HepG2 (cell line): Measurements from ENCODE around the gene NHP2. TPM values are rescaled to one million over a fixed set of nuclear protein-coding genes. Genes with fewer than 3 reads are reported as not detected.

Source experiments
- AGO1 ChIP-seq: fragments of 200-400 bp; formaldehyde crosslinking; IDR thresholded peaks from 2 replicates; pipeline ENCODE4 v1.6.1; 2017; ENCODE audit warnings: mild to moderate bottlenecking, low read depth, low read length, moderate library complexity; ENCODE audit not compliant: poor library complexity, severe bottlenecking
- ARHGAP35 ChIP-seq: sonication (generic); formaldehyde crosslinking; IDR thresholded peaks from 2 replicates; pipeline ENCODE4 v1.9.0; 2022; ENCODE audit warnings: mild to moderate bottlenecking, inconsistent platforms, moderate library complexity, missing genetic modification reagents, borderline replicate concordance
- CEBPG ChIP-seq: IDR thresholded peaks from 2 replicates; pipeline ENCODE4 v1.6.1; 2016
- EHMT2 ChIP-seq: fragments of 200-600 bp; sonication (generic); IDR thresholded peaks from 2 replicates; pipeline ENCODE4 v1.7.0; 2017; ENCODE audit warnings: antibody characterized with exemption, low read depth, low read length, borderline replicate concordance
- HES4 ChIP-seq: sonication (generic); formaldehyde crosslinking; IDR thresholded peaks from 2 replicates; pipeline ENCODE4 v1.9.0; 2021; ENCODE audit warnings: mild to moderate bottlenecking, missing genetic modification reagents, borderline replicate concordance
- HMGA1 ChIP-seq: sonication (generic); formaldehyde crosslinking; conservative IDR thresholded peaks from 2 replicates; pipeline ENCODE4 v1.4.0; 2020; ENCODE audit warnings: missing genetic modification reagents
- MAFF ChIP-seq: IDR thresholded peaks from 2 replicates; pipeline ENCODE4 v1.6.1; 2011; ENCODE audit warnings: low read depth, low read length, improper control_type of control experiment
- MIER3 ChIP-seq: IDR thresholded peaks from 2 replicates; pipeline ENCODE4 v1.6.1; 2016; ENCODE audit warnings: missing compliant biosample characterization, borderline replicate concordance
- POLR2A ChIP-seq, 2 experiments: IDR thresholded peaks; 2 replicates each; pipeline ENCODE4 v1.6.1; 2011; ENCODE audit warnings: low read depth in 2 of 2, low read length in 2 of 2, mild to moderate bottlenecking in 1 of 2, moderate library complexity in 1 of 2; ENCODE audit not compliant: insufficient read depth in 1 of 2
- SNAPC2 ChIP-seq: sonication (generic); formaldehyde crosslinking; IDR thresholded peaks from 2 replicates; pipeline ENCODE4 v1.8.1; 2022; ENCODE audit warnings: mild to moderate bottlenecking, missing genetic modification reagents
- WIZ ChIP-seq: sonication (generic); formaldehyde crosslinking; IDR thresholded peaks from 2 replicates; pipeline ENCODE4 v1.5.1; 2020; ENCODE audit warnings: mild to moderate bottlenecking, missing genetic modification reagents
- ZFY ChIP-seq: sonication (generic); formaldehyde crosslinking; IDR thresholded peaks from 2 replicates; pipeline ENCODE4 v1.4.0; 2020; ENCODE audit warnings: missing genetic modification reagents
- ZNF263 ChIP-seq: sonication (generic); formaldehyde crosslinking; IDR thresholded peaks from 2 replicates; pipeline ENCODE4 v1.4.0; 2020; ENCODE audit warnings: missing genetic modification reagents
- ZNF282 ChIP-seq: fragments of 450-650 bp; IDR thresholded peaks from 2 replicates; pipeline ENCODE4 v1.6.1; 2018; ENCODE audit not compliant: partially characterized antibody
- ZNF326 ChIP-seq: sonication (generic); formaldehyde crosslinking; IDR thresholded peaks from 2 replicates; pipeline ENCODE4 v1.4.0; 2020; ENCODE audit warnings: missing genetic modification reagents, borderline replicate concordance
- ZNF367 ChIP-seq: sonication (generic); formaldehyde crosslinking; IDR thresholded peaks from 2 replicates; pipeline ENCODE4 v1.4.0; 2020; ENCODE audit warnings: missing genetic modification reagents, borderline replicate concordance
- ZNF564 ChIP-seq: sonication (generic); formaldehyde crosslinking; IDR thresholded peaks from 2 replicates; pipeline ENCODE4 v1.8.1; 2023; ENCODE audit warnings: mild to moderate bottlenecking, missing genetic modification reagents
- ZNF607 ChIP-seq: sonication (generic); formaldehyde crosslinking; IDR thresholded peaks from 2 replicates; pipeline ENCODE4 v1.5.1; 2020; ENCODE audit warnings: missing genetic modification reagents, mild to moderate bottlenecking, borderline replicate concordance
- ZNF766 ChIP-seq: sonication (generic); formaldehyde crosslinking; IDR thresholded peaks from 2 replicates; pipeline ENCODE4 v1.5.0; 2020; ENCODE audit warnings: missing genetic modification reagents, borderline replicate concordance
- ZNF772 ChIP-seq: sonication (generic); formaldehyde crosslinking; IDR thresholded peaks from 2 replicates; pipeline ENCODE4 v1.5.0; 2020; ENCODE audit warnings: mild to moderate bottlenecking, missing genetic modification reagents
- polyA plus RNA-seq, 8 experiments: library from polyadenylated mRNA; depleted of rRNA in 3 of 8; stranded (reverse) in 7 of 8; unstranded in 1 of 8; fragments of >200 nt; fragmentation: Illumina TruSeq in 4 of 8; extraction: Trizol in 4 of 8; gene quantifications; 2 replicates each; pipeline versions ENCODE4 v1.2.1 to v1.2.3, GENCODE V29; 2011 to 2016; ENCODE audit warnings: low read depth in 4 of 8, missing spikeins in 1 of 8, mixed read lengths in 1 of 8; ENCODE audit not compliant: insufficient read depth in 1 of 8
- total RNA-seq, 5 experiments: library from RNA; depleted of rRNA; stranded (reverse); fragments of >200 nt; fragmentation: Illumina TruSeq; extraction: Trizol; gene quantifications; 2 replicates each; pipeline ENCODE4 v1.2.3, GENCODE V29; 2016; ENCODE audit warnings: low read depth in 1 of 5
- TF ChIP-seq, protein P1 (sequence below): sonication (generic); formaldehyde crosslinking; IDR thresholded peaks from 2 replicates; pipeline ENCODE4 v1.4.0; 2020; ENCODE audit warnings: mild to moderate bottlenecking, missing genetic modification reagents
- TF ChIP-seq, protein P2 (sequence below): sonication (generic); formaldehyde crosslinking; IDR thresholded peaks from 2 replicates; pipeline ENCODE4 v1.8.1; 2022; ENCODE audit warnings: low read depth, mild to moderate bottlenecking, missing genetic modification reagents
- TF ChIP-seq, protein P3 (sequence below): sonication (generic); formaldehyde crosslinking; IDR thresholded peaks from 2 replicates; pipeline ENCODE4 v1.8.0; 2022; ENCODE audit warnings: missing genetic modification reagents, mild to moderate bottlenecking, borderline replicate concordance
- TF ChIP-seq, protein P4 (sequence below): sonication (generic); formaldehyde crosslinking; IDR thresholded peaks from 2 replicates; pipeline ENCODE4 v1.8.0; 2022; ENCODE audit warnings: missing genetic modification reagents, low read depth, mild to moderate bottlenecking, borderline replicate concordance

Gene NHP2
- total and polyA plus RNA-seq, 2 of the 13 experiments (the other 11 are each of a cell fraction or from before 2014, with no cell fraction given): 56.2 to 96.1 TPM

DNA sequence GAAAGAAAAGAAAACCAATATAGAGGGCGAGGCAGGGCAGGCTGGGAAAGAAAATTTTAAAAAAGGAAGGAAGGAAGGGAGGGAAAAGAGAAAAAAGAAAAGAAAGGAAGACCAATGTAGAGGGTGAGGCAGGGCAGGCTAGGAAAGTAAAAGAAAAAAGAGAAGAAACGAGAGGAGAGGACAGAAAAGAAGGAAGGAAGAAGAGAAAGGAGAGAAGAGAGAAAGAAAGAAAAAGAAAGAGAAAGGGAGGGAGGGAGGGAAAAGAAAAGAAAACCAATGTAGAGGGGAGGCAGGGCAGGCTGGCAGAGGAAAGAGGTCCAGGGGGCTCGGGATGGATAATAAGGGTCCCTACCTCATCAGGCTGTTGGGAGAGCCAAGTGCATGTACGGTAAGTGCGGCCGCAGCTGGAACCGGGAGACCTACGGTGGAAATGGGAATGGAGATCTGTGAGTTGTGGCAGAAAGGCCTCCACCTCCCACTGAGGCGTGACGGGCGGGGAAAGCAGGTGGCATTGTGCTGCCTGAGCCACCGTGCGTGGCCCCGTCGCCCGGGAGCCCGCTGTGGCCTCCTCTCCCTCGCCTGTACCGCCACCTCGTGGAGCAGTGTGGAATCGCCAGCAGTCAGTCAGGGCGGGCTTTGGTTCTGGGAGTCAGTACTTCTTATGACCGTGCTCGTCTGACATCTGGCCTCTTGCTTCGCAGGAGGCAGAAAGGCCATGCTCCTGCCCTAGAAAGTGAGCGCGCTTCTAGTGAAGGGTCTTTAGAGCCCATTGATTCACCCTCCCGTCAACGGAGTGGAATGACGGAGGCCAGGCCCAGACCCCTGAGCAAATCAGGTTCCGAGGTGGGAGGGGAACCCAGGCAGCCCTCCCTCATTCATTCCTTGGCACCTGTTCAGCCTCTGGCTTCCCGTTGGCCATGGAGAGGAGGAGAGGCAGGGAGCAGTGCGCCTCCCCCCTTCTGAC, 10.4 kb upstream of the NHP2 start (continued):
- no peak for TF ChIP-seq ZNF263 (CRISPR knock-in tag)
- TF ChIP-seq, protein P1, sequence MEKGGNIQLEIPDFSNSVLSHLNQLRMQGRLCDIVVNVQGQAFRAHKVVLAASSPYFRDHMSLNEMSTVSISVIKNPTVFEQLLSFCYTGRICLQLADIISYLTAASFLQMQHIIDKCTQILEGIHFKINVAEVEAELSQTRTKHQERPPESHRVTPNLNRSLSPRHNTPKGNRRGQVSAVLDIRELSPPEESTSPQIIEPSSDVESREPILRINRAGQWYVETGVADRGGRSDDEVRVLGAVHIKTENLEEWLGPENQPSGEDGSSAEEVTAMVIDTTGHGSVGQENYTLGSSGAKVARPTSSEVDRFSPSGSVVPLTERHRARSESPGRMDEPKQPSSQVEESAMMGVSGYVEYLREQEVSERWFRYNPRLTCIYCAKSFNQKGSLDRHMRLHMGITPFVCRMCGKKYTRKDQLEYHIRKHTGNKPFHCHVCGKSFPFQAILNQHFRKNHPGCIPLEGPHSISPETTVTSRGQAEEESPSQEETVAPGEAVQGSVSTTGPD (CRISPR knock-in tag): no peak
- TF ChIP-seq HMGA1: no peak
- TF ChIP-seq ZNF367: no peak
- no peak for TF ChIP-seq ZNF326 (CRISPR knock-in tag)
- no peak for TF ChIP-seq POLR2A (IDR thresholded peaks at IDR 0.05; ENCODE audit: insufficient read depth in 1 of 2, low read depth in 2 of 2, low read length in 2 of 2)
- TF ChIP-seq ZFY (CRISPR knock-in tag): no peak
- no peak for TF ChIP-seq SNAPC2 (CRISPR knock-in tag)
- no peak for TF ChIP-seq ZNF282
- no peak for TF ChIP-seq AGO1
- TF ChIP-seq, protein P2, sequence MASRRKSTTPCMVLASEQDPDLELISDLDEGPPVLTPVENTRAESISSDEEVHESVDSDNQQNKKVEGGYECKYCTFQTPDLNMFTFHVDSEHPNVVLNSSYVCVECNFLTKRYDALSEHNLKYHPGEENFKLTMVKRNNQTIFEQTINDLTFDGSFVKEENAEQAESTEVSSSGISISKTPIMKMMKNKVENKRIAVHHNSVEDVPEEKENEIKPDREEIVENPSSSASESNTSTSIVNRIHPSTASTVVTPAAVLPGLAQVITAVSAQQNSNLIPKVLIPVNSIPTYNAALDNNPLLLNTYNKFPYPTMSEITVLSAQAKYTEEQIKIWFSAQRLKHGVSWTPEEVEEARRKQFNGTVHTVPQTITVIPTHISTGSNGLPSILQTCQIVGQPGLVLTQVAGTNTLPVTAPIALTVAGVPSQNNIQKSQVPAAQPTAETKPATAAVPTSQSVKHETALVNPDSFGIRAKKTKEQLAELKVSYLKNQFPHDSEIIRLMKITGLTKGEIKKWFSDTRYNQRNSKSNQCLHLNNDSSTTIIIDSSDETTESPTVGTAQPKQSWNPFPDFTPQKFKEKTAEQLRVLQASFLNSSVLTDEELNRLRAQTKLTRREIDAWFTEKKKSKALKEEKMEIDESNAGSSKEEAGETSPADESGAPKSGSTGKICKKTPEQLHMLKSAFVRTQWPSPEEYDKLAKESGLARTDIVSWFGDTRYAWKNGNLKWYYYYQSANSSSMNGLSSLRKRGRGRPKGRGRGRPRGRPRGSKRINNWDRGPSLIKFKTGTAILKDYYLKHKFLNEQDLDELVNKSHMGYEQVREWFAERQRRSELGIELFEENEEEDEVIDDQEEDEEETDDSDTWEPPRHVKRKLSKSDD (CRISPR knock-in tag): no peak
- no peak for TF ChIP-seq ZNF607 (CRISPR knock-in tag)
- TF ChIP-seq MAFF: no peak
- no peak for TF ChIP-seq ZNF766 (CRISPR knock-in tag)
- 0 out of 2 replicates have a peak, but pooled peaks have one; percentile 30 for TF ChIP-seq ZNF772 (CRISPR knock-in tag)
- TF ChIP-seq EHMT2: no peak
- TF ChIP-seq WIZ (CRISPR knock-in tag): no peak; the same call in 1 of the 2 replicates
- TF ChIP-seq, protein P3, sequence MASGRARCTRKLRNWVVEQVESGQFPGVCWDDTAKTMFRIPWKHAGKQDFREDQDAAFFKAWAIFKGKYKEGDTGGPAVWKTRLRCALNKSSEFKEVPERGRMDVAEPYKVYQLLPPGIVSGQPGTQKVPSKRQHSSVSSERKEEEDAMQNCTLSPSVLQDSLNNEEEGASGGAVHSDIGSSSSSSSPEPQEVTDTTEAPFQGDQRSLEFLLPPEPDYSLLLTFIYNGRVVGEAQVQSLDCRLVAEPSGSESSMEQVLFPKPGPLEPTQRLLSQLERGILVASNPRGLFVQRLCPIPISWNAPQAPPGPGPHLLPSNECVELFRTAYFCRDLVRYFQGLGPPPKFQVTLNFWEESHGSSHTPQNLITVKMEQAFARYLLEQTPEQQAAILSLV (CRISPR knock-in tag): 0 out of 2 replicates have a peak, but pooled peaks have one; percentile 18
- TF ChIP-seq, protein P4, sequence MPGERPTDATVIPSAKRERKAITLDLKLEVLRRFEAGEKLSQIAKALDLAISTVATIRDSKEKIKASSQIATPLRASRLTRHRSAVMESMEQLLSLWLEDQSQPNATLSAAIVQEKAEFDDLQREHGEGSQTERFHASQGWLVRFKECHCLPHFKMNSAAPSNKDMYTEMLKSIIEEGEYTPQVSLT (CRISPR knock-in tag): no peak
- no peak for TF ChIP-seq HES4
- no peak for TF ChIP-seq CEBPG (CRISPR knock-in tag)
- TF ChIP-seq MIER3: no peak
- TF ChIP-seq ZNF564: no peak
- peak; percentile 31; the same call in 1 of the 2 replicates for TF ChIP-seq ARHGAP35 (CRISPR knock-in tag)
